HG03571 (cell line): ENCODE results near the gene ZNF485.
A peak's percentile ranks its signal among the peaks of the same experiment; 100 is the strongest.
"Not testable (repeated sequence)": the region's sequence is repeated elsewhere in the genome, so short reads cannot be mapped to it uniquely, and the experiment has no call there.

Source experiments
- ATAC-seq: cut with Tn5 transposase; IDR thresholded peaks from one replicate; pipeline ENCODE4 v1.9.1; 2021; ENCODE audit not compliant: unreplicated experiment

Gene ZNF485

DNA sequence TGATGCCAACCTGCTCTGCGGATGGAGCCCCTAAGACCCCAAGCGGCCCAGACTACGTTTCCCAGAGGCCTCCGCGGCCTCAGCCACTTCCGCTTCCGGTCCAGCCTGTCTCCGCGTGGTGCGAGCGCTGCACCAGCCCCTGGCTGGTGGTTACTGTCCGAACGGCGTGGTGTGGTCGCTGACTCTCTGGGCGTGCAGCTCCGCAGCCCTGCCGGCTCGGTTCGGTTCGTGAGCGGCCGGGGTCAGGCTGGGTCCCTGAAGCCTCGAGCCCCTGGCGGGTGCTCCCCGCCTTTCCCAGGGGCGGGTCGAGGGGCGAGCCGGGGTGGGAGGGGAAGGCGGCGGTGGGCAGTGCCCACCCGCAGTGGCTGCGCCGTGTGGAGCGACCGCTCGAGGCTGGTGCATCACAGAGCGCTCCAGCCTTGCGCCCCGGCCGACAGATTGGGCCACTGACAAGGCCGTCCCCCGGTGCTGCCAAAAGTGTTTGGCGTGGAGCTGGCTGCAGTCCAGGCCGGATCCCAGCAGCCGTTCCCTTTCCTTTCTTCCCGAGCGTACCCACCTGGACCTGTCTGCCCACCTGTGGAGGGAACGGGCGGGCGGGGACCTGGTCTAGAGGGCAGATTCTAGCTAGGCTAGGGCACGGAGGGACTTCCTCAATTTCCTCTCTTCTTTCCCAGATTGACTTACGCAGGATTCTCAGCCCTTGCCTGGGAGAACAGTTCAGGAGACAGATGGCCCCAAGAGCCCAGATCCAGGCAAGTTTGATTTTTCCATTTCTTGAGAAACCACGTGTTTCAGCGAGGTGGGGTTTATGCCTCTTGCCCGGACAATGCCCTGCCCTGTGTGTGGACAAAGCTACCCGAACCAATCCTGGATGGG, at the start of gene ZNF485:
TSS of gene ZNF485 (plus strand) at position 116 of the 876 bp plus-strand sequence. CDS start at position 729, 613 bp downstream.
- ATAC-seq: peak; percentile 99

DNA sequence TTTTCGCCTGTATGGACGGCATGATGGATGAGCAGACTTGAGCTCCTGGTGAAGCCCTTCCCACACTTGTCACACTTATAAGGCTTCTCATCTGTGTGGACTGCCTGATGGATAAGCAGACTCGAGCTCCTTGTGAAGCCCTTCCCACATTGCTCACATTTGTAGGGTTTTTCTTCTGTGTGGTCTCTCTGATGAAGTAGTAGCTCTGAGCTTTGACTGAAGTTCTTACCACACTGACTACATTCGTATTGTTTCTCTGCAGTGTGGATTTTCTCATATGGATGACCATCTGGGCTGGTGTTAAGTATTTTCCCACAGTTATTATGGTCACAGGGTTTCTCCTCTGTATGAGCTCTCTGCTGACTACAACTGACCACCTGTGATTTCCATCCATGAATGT, 49.0 kb upstream of the ZNF485 start:
- no peak for ATAC-seq

DNA sequence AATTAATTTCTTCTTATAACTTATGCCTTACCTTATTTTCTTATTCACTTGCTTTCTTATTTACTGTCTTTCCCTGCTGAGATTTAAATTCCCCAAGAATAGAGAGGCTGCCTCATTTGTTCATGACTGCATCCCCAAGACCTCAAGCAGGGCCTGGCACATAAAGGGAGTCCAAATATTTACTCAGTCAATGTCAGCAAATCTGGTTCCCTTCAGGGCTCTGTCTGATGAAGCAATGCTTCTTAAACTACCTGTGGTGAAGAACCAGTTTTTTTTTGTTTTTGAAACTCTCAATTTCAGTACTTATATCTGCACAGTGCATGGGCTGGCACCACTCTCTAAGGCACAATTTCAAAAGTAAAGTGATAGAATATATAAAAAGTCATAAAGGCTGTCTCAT, 36.6 kb upstream of the ZNF485 start:
- ATAC-seq: no peak

DNA sequence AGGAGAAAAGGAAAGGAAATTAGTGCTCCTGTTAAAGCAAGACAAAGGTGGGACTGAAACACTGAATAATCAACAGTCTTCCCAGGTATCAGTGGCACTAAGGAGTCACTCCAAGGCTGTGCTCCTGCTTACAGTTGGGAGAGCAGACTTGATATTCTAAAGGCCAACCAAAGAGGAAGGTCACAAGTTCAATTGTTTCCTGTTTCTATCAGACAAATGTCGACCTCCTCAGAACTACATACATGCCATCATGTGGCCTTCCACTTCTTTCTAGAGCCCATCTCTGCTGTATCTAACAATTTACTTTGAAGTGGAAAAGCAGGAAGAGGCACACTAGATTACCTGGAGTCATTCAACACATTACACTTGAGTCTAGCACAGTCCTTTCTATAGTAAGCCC, 35.3 kb upstream of the ZNF485 start:
- no peak for ATAC-seq

DNA sequence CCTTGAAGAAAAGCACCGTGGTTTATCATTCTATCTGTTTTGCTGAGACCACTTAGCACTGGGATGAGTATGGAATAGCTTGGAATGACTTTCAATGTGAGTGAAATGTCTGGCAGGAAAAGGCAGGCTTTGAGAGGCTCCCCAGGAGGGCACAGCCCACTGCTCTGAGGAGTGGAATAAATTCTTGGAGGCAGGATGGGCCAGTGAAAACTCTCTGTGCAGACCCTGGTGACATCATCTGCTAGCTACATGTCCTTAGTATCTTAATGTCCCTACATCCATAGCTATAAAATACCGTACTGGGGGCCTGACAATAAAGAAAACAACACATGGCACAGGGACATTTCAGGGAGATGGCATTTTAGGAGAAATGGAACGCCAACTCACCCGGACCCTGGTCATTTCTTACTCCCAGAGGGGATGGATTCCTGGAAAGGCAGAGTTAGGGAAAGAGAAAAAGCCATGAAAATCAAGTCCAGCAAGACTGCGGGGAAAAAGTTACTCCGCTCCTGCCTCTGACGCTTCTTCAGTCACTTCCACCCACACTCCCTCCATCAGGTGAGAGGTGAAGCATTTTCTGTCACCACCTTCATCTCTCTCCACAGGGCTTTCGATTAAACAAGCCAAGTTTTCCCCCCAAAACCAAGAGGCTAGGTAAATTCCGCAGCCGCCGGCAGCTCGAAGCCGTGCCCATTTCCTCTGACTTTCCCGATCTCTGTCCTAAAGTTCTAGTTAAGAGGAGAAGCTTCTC, 32.8 kb upstream of the ZNF485 start:
- ATAC-seq: no peak

DNA sequence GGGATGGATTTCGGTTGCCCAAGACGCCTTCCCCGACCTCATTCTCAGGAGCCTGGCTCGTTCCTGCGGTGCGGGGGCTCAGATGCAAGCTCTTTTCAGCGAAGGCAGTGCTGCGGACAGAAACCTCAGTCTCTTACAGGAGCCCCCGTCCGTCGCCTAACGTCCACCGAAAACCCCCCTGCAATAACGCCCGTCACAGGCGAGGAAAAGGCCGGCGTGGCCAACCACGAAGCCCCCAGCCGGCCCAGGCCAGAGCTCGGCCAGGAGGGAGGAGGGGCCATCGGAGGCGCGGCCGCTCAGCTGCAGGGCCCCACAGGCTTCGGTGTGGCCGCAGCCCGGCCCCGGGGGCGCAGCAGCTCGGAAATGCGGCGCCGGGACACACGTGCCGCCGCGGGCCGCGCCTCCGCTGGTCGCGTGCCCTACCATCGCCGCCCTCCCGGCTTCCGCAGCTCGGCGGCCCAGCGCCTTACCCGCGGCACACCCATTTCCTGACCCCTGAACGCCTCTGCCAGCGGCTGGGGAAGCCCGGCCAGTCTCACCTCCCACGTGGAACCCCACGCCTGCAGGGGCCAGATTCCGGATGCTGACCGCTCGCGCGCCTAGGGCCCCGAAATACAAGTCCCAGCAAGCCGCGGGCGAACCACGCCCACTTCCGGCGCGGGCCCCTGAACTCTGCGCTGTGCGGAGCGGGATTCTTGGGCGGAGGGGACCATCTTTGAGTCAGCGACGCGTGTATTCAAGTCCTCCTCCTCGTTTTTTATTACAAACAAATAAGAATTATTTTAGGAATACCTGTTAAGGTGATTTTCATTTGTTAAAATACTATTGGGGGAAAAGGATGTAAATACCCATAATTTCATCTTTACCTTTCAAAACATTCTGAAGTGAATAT, 32.0 kb upstream of the ZNF485 start, which contains the start of gene ZNF239:
TSS of gene ZNF239 (minus strand) at position 616 of the 892 bp plus-strand sequence. CDS start 16,537 bp downstream, outside the sequence.
- ATAC-seq: peak; percentile 97

DNA sequence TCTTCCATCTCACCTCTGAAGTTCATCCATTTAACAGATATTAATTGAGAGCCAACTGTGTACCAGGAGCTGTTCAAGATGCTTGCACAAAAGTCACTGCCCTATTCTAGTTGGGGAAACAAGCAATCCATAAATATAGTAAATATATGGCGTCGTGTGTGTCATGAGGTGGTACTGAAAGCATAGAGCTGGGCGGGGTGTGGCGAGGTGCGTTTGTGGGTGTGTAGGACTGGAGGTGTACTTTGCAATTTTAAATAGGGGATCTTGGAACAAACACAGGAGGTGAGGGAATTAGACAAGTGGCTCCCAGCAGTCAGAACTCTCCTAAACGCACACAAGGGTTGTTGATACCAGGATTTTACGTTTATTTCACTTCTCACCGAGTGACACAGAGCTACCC, 31.3 kb upstream of the ZNF485 start:
- ATAC-seq: no peak

DNA sequence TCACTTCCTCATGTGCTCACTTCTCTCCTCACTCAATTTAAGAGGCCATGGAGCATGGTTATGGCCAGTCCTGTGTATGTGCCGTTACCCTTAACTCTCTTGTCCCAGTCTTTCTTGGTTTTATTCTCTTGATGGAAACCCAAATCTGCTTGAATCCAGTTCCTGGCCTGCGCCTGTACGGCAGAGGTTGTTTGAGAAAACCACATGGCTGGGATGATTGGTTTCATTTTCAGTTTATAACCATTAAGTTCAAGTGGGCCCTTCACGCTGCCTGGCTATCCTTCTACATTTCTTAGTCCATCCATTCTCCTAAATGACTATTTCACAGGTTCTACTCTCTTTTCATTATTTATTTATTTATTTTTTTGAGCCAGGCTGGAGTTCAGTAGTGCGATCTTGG, 30.2 kb upstream of the ZNF485 start:
- no peak for ATAC-seq

DNA sequence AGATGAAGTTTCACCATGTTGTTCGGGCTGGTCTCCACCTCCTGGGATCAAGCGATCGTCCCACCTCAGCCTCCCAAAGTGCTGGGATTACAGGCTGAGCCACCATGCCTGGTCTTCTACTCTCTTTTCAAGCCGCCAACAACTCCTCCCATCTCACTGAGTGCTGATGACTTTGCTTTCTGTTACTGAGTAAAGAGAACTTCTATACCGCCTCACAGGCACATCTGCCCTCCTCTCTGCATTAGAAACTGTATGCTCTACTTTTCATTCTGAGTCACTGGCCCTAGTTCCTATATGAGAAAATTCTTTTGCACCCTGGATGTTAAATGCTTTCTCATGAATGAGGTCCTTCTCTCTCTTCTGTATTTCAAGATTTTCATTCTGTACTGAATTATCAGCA, 29.7 kb upstream of the ZNF485 start:
- ATAC-seq: no peak

DNA sequence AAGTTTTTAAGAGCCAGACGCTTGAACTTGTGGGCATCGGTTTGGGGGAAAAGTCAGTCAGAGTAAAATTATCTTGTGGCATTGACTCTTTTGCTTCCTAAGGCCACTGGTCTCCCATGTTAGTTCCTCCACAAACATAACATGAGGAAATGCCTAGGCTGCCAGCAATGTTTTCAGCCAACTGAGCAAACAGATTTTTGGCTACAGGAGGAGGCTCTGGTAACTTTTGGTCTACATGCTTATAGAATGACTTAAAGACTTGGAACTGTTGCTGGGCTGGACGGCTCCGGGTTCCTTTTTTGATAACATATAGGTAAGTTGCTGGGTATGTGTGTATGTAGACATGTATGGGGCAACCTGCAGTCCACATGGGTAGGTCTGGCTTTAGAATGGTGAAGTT, 22.2 kb upstream of the ZNF485 start:
- no peak for ATAC-seq

DNA sequence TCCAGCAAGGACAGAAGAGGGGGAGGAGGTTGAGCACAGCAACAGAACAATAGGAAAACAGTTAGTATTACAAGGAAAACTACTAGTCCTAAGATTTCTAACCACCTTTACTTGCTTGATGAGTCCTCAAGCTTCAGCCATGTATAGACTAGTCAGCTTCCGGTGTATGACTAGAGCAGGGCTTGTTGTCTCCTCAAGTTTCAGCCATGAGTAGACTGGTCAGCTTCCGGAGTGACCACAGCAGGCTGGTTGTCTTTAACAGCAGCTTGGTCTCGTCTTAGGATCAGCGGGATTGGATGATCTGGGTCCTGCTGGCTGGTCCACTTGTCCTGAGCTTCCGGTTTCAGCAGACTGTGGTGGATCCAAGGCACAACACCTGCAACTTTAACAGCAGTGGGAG, 21.2 kb upstream of the ZNF485 start:
- no peak for ATAC-seq

DNA sequence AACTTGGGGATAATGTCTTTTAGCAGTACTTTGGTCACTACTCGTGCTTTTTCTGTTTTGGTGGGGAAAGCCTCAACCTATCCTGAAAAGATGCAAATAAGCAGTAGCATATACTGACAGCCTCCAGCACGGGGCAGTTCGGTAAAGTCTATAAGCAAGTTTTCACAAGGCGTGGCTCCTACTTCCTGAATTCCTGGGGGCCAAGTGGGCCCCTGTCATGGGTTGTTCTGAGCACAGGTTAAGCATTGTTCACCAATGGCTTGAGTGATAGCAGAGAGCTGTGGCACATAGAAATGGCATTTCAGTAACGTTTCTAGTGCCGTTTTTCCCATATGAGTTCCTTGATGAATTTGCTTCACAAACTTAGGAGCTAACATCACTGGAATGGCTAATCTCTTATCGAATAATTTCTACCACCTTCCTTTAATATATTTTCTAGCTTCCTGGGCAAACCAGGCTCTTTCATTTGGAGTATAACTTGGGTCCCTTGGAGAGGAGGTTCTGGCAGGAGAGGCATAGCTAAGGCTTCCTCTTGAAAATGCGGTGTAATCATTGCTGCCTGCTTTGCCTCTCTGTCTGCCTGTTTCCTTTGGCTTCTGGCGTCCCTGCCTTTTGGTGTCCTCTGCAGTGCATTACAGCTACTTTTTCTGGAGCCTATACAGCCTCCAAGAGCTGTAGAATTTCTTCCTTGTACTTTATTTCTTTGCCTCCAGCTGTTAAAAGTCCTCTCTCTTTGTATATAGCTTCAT, 20.1 kb upstream of the ZNF485 start:
- ATAC-seq: no peak

DNA sequence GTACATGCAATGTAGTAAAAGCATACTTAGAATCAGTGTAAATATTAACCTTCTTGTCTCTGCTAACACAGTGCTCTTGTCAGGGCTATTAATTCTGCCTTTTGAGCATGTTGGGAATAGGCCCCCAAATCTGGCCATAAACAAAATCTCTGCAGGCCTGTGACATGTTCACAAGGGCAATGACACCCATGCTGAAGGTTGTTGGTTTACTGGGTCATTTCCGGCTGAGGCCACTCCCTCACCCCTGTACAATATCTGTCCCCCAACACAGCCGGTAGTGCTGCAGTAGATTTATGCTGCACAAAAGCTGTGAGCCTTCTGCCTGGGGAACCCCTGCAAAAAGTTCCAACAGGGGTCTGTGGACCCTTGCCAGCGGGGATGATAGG, 19.5 kb upstream of the ZNF485 start:
- not testable (repeated sequence) for ATAC-seq

DNA sequence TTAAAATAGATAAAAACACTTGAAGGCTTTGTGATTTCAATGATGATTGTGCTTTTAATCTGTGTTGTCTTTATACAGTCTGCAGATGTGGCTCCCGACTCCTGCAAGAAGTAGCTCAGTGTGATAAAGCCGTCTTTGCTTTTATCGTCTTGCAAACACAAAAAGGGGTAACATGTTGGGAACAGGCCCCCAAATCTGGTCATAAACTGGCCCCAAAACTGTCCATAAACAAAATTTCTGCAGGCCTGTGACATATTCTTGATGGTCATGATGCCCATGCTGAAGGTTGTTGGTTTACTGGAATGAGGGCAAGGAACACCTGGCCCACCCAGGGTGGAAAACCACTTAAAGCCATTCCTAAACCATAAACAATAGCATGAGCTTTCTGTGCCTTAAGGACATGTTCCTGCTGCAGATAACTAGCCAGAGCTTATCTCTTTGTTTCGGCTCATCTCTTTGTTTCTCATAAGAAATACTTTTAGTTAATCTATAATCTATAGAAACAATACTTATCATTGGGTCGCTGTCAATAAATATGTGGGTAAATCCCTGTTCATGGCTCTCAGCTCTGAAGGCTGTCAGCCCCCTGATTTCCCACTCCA, 14.8 kb upstream of the ZNF485 start:
- ATAC-seq: no peak

DNA sequence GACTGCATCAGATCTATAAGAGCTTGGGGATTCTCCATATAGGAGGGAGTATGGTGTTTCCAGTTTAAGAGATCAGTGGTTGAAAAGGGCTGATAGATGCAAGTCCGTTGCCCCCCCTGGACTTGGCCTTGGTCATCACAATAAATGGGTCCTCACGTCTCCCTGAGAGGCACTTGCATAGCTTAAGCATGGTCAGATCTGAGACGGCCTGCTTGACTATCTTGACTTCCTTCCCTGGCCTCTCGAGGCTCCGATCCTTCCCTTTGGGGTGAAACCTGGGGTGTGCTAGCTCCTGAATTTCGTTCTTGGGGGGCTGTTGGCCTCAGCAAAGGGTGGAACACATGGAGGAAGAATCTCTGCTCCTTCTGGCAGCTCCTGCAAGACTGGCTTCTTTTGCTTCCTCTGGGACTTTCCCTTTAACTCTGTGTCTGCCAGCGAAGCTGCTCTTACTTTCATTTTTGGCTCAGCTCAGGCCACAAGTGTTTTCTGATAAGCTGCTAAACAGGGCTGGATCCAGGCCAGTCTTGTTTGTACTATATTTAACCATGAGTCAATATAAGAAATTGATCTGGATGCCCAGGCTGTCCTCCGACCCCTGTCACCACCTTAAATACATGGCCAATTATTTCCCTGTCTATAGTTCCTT, 11.2 kb upstream of the ZNF485 start:
- ATAC-seq: peak; percentile 90

DNA sequence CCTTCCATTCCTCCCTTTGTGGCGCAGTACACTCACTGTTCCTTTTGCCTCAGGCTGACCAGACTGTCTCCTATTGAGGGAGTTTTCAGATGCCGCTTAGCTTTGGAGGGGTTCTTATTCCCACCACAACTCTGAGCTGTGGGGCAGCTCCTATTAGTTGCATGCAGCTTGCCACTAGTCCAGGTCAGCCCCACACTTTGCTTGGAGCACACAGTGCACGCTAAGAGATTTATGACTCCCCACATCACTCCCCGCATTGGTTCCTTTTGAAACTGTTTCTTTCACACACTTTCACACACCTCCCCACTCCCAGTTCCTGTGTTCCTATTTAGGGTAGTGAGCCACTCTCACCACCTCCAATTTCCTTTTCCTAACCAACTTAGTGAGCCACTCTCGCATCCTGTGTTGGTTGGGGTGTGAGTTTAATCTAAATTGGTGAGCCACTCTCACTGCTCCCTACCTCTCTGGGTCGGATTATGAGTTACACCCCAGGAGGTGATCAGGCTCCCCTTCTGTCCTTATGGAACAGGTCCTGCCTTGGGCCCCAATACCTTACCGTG, 10.4 kb upstream of the ZNF485 start:
- peak; percentile 59 for ATAC-seq

DNA sequence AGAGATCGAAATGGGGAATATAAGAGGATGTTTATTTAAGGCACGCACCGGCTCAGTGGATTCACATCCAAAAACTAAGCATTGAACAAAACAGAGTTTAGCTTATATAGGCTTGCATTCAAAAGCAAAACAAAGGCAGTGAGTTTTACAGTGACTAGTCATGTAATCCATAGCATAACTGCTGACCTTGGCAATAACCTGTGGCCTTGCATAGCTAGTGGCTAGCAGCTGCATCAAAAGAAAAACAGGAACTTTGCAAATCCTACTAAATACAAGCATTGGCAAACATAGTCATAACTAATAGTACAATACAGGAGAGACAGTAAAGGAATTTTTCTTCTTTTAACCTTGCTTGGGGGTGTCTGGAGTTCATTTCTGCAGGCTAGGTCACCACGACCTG, 9.7 kb upstream of the ZNF485 start:
- ATAC-seq: no peak

DNA sequence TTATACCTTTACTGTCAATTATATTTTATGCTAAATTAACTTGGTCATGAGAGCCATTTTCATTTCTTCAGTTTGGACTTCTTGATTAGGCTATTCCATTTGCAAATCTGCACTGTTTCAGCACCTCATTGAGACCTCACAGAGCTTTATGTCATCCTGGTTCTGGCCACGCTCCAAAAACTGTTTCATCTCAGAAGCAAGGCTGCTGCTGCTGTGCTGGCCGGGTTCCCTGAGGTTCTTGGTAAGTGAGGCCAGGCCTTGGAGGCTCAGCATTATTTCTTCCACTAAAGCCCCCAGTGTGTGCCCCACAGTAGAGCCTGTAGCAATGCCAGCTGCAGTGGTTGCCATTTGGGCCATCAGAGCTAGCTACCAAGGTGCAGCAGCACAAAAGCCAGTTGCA, 7.8 kb upstream of the ZNF485 start:
- no peak for ATAC-seq

DNA sequence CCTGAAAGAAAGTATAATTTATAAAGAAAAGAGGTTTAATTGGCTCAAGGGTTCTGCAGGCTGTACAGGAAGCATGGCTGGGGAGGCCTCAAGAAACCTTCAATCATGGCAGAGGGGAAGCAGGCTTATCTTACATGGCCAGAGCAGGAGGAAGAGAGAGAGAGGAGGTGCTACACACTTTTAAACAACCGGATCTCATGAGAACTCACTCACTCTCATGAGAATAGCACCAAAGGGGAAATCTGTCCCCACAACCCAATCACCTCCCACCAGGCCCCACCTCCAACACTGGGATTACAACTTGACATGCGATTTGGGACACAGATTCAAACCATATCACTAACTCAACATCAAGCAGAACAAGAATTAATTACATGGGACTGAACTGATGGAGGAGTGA, 6.9 kb upstream of the ZNF485 start:
- no peak for ATAC-seq
